HepG2 (cell line): Measurements from ENCODE around the gene APOA1. TPM values are rescaled to one million over a fixed set of nuclear protein-coding genes. Genes with fewer than 3 reads are reported as not detected.

ENCODE experiments used
- ATF5 ChIP-seq: sonication (generic); formaldehyde crosslinking; IDR thresholded peaks from 2 replicates; pipeline ENCODE4 v1.4.0; 2020; ENCODE audit warnings: mild to moderate bottlenecking, low read depth, missing genetic modification reagents
- BCL6 ChIP-seq: IDR thresholded peaks from 2 replicates; pipeline ENCODE4 v1.6.1; 2016; ENCODE audit warnings: missing genetic modification reagents, missing compliant biosample characterization
- CC2D1A ChIP-seq: sonication (generic); formaldehyde crosslinking; IDR thresholded peaks from 2 replicates; pipeline ENCODE4 v1.8.1; 2023; ENCODE audit warnings: mild to moderate bottlenecking, missing genetic modification reagents
- DPF2 ChIP-seq: sonication (generic); formaldehyde crosslinking; IDR thresholded peaks from 2 replicates; pipeline ENCODE4 v1.4.0; 2020; ENCODE audit warnings: mild to moderate bottlenecking, low read depth, missing genetic modification reagents, borderline replicate concordance
- ESRRA ChIP-seq: sonication (generic); formaldehyde crosslinking; IDR thresholded peaks from 2 replicates; pipeline ENCODE4 v1.5.1; 2020; ENCODE audit warnings: mild to moderate bottlenecking, low read depth, missing genetic modification reagents
- GLI4 ChIP-seq: sonication (generic); formaldehyde crosslinking; IDR thresholded peaks from 2 replicates; pipeline ENCODE4 v1.5.1; 2020; ENCODE audit warnings: missing genetic modification reagents, mild to moderate bottlenecking, moderate library complexity, borderline replicate concordance
- HMG20B ChIP-seq: conservative IDR thresholded peaks from 2 replicates; pipeline ENCODE4 v1.6.1; 2016; ENCODE audit warnings: missing genetic modification reagents, missing compliant biosample characterization
- HOXA7 ChIP-seq: sonication (generic); formaldehyde crosslinking; IDR thresholded peaks from 2 replicates; pipeline ENCODE4 v1.8.1; 2022; ENCODE audit warnings: mild to moderate bottlenecking, missing genetic modification reagents, moderate library complexity
- IKZF4 ChIP-seq: sonication (generic); formaldehyde crosslinking; IDR thresholded peaks from 2 replicates; pipeline ENCODE4 v1.5.1; 2020; ENCODE audit warnings: borderline replicate concordance, mild to moderate bottlenecking, low read depth, missing genetic modification reagents; ENCODE audit errors: not compliant biosample characterization
- IRF2 ChIP-seq: IDR thresholded peaks from 2 replicates; pipeline ENCODE4 v1.6.1; 2018; ENCODE audit warnings: missing genetic modification reagents, missing compliant biosample characterization
- KDM3A ChIP-seq: IDR thresholded peaks from 2 replicates; pipeline ENCODE4 v1.6.1; 2018; ENCODE audit warnings: low read depth, missing compliant biosample characterization
- LRRFIP1 ChIP-seq: sonication (generic); formaldehyde crosslinking; conservative IDR thresholded peaks from 2 replicates; pipeline ENCODE4 v1.4.0; 2020; ENCODE audit warnings: missing genetic modification reagents
- MLX ChIP-seq: IDR thresholded peaks from 2 replicates; pipeline ENCODE4 v1.6.1; 2016
- PLSCR1 ChIP-seq: sonication (generic); formaldehyde crosslinking; IDR thresholded peaks from 2 replicates; pipeline ENCODE4 v1.5.0; 2020; ENCODE audit warnings: missing genetic modification reagents, mild to moderate bottlenecking, borderline replicate concordance
- SP140L ChIP-seq: sonication (generic); formaldehyde crosslinking; IDR thresholded peaks from 2 replicates; pipeline ENCODE4 v1.4.0; 2020; ENCODE audit warnings: missing genetic modification reagents, borderline replicate concordance
- TARDBP ChIP-seq: sonication (generic); formaldehyde crosslinking; IDR thresholded peaks from 2 replicates; pipeline ENCODE4 v1.8.0; 2022; ENCODE audit warnings: mild to moderate bottlenecking, missing genetic modification reagents
- TCF7L2 ChIP-seq: IDR thresholded peaks from 2 replicates; pipeline ENCODE4 v1.6.1; 2011; ENCODE audit warnings: mild to moderate bottlenecking, low read depth, low read length, moderate library complexity
- U2AF1 ChIP-seq: fragments of 200-400 bp; formaldehyde crosslinking; optimal IDR thresholded peaks from 2 replicates; pipeline ENCODE3; 2017; ENCODE audit warnings: mild to moderate bottlenecking, low read depth, low read length
- ZFP36 ChIP-seq: fragments of 150-350 bp; IDR thresholded peaks from 2 replicates; pipeline ENCODE4 v1.6.1; 2018; ENCODE audit warnings: borderline replicate concordance, low read length, low read depth; ENCODE audit not compliant: partially characterized antibody
- ZNF121 ChIP-seq: sonication (generic); formaldehyde crosslinking; IDR thresholded peaks from 2 replicates; pipeline ENCODE4 v1.5.0; 2020; ENCODE audit warnings: mild to moderate bottlenecking, missing genetic modification reagents
- ZNF577 ChIP-seq: sonication (generic); formaldehyde crosslinking; IDR thresholded peaks from 2 replicates; pipeline ENCODE4 v1.4.0; 2020; ENCODE audit warnings: mild to moderate bottlenecking, low read depth, missing genetic modification reagents, borderline replicate concordance
- ZNF704 ChIP-seq: sonication (generic); formaldehyde crosslinking; IDR thresholded peaks from 2 replicates; pipeline ENCODE4 v1.8.1; 2023; ENCODE audit warnings: mild to moderate bottlenecking, inconsistent platforms, moderate library complexity, missing genetic modification reagents, borderline replicate concordance
- ZNF781 ChIP-seq: sonication (generic); formaldehyde crosslinking; IDR thresholded peaks from 2 replicates; pipeline ENCODE4 v1.5.1; 2020; ENCODE audit warnings: borderline replicate concordance, mild to moderate bottlenecking, missing genetic modification reagents; ENCODE audit errors: not compliant biosample characterization
- polyA plus RNA-seq, 8 experiments: library from polyadenylated mRNA; depleted of rRNA in 3 of 8; stranded (reverse) in 7 of 8; unstranded in 1 of 8; fragments of >200 nt; fragmentation: Illumina TruSeq in 4 of 8; extraction: Trizol in 4 of 8; gene quantifications; 2 replicates each; pipeline versions ENCODE4 v1.2.1 to v1.2.3, GENCODE V29; 2011 to 2016; ENCODE audit warnings: low read depth in 4 of 8, missing spikeins in 1 of 8, mixed read lengths in 1 of 8; ENCODE audit not compliant: insufficient read depth in 1 of 8
- total RNA-seq, 5 experiments: library from RNA; depleted of rRNA; stranded (reverse); fragments of >200 nt; fragmentation: Illumina TruSeq; extraction: Trizol; gene quantifications; 2 replicates each; pipeline ENCODE4 v1.2.3, GENCODE V29; 2016; ENCODE audit warnings: low read depth in 1 of 5

The APOA1 gene
- total and polyA plus RNA-seq, 2 of the 13 experiments (the other 11 are each of a cell fraction or from before 2014, with no cell fraction given) = 1,973 to 5,485 TPM

- TF ChIP-seq ZFP36 (peak; percentile 34), TARDBP (CRISPR knock-in tag) (no peak), TCF7L2 (no peak), LRRFIP1 (no peak), ZNF781 (no peak), ATF5 (CRISPR knock-in tag) (no peak), CC2D1A (CRISPR knock-in tag) (0 out of 2 replicates have a peak, but pooled peaks have one; percentile 53), ZNF704 (CRISPR knock-in tag) (no peak; the same call in 1 of the 2 replicates), BCL6 (CRISPR knock-in tag) (no peak), IRF2 (CRISPR knock-in tag) (no peak), U2AF1 (no peak), HOXA7 (CRISPR knock-in tag) (no peak; the same call in 1 of the 2 replicates), GLI4 (0 out of 2 replicates have a peak, but pooled peaks have one; percentile 34), SP140L (CRISPR knock-in tag) (no peak), ESRRA (CRISPR knock-in tag) (peak; percentile 25; the same call in 1 of the 2 replicates), MLX (CRISPR knock-in tag) (peak; percentile 14; the same call in 1 of the 2 replicates), DPF2 (peak; percentile 14; the same call in 1 of the 2 replicates), KDM3A (CRISPR knock-in tag) (peak; percentile 12; the same call in 1 of the 2 replicates), ZNF121 (no peak), HMG20B (CRISPR knock-in tag) (no peak), ZNF577 (CRISPR knock-in tag) (no peak), IKZF4 (CRISPR knock-in tag) (no peak), PLSCR1 (no peak)
These were observed 11.3 kb downstream of the APOA1 start (continued) for GRCh38 chr11:116825854-116826750.
